ENCODE measurements around the gene SDC3.
"Not testable (repeated sequence)": the region's sequence is repeated elsewhere in the genome, so short reads cannot be mapped to it uniquely, and the experiment has no call there.

The SDC3 gene

GRCh38 chr1:30872033-30872947 is 36.3 kb downstream of the SDC3 start:
- peak; percentile 23 for DNase-seq

GRCh38 chr1:30871276-30871871 is 37.2 kb downstream of the SDC3 start:
- no peak for DNase-seq

- no peak for DNase-seq
These were observed 37.9 kb downstream of the SDC3 start for GRCh38 chr1:30870656-30871055.

GRCh38 chr1:30870035-30870434 is 38.5 kb downstream of the SDC3 start:
- DNase-seq, result no peak

GRCh38 chr1:30868833-30869435 is 39.6 kb downstream of the SDC3 start:
- DNase-seq, result peak; percentile 45

- DNase-seq, result not testable (repeated sequence)
These were observed 40.5 kb downstream of the SDC3 start for GRCh38 chr1:30868057-30868456.

GRCh38 chr1:30867537-30867936 is 41.0 kb downstream of the SDC3 start:
- DNase-seq, result no peak

GRCh38 chr1:30866594-30866993 is 42.0 kb downstream of the SDC3 start:
- no peak for DNase-seq

- DNase-seq, result no peak
These were observed 43.9 kb downstream of the SDC3 start for GRCh38 chr1:30864681-30865080.

- no peak for DNase-seq
These were observed 44.5 kb downstream of the SDC3 start for GRCh38 chr1:30863858-30864604.

GRCh38 chr1:30860320-30860652 is 48.3 kb downstream of the SDC3 start:
- DNase-seq, result no peak

- no peak for DNase-seq
These were observed 50.6 kb downstream of the SDC3 start for GRCh38 chr1:30857964-30858363.

GRCh38 chr1:30857062-30857461 is 51.5 kb downstream of the SDC3 start:
- no peak for DNase-seq

GRCh38 chr1:30856260-30856790 is 52.2 kb downstream of the SDC3 start:
- DNase-seq, result no peak

- no peak for DNase-seq
These were observed 52.8 kb downstream of the SDC3 start for GRCh38 chr1:30855686-30856259.

- DNase-seq, result no peak
These were observed 55.2 kb downstream of the SDC3 start for GRCh38 chr1:30853350-30853749.

GRCh38 chr1:30852026-30852425 is 56.5 kb downstream of the SDC3 start:
- no peak for DNase-seq

GRCh38 chr1:30851286-30851685 is 57.3 kb downstream of the SDC3 start:
- no peak for DNase-seq

GRCh38 chr1:30850607-30851006 is 58.0 kb downstream of the SDC3 start:
- no peak for DNase-seq

- no peak for DNase-seq
These were observed 60.4 kb downstream of the SDC3 start for GRCh38 chr1:30848130-30848529.

GRCh38 chr1:30847358-30847972 is 61.1 kb downstream of the SDC3 start:
- no peak for DNase-seq

GRCh38 chr1:30846587-30846986 is 62.0 kb downstream of the SDC3 start:
- DNase-seq, result no peak
